Cardiac fibroblast (primary cell): ENCODE results near the gene AAGAB.

Experiments
- DNase-seq, 2 donors: peaks; one replicate each; pipeline versions ENCODE4 v3.0.0 to v3.0.0-alpha.2; 2010; ENCODE audit warnings: low read depth in 2 of 2
- H3K4me3 ChIP-seq, 2 donors: replicated peaks in 1 of 2; 1 replicate in 1 of 2; 2 replicates in 1 of 2; pipeline ENCODE4 v1.5.1; 2011; ENCODE audit warnings: low read depth in 2 of 2, low read length in 2 of 2, mild to moderate bottlenecking in 2 of 2, moderate library complexity in 1 of 2
- CTCF ChIP-seq: IDR thresholded peaks from one replicate; pipeline ENCODE4 v1.5.1; 2011; ENCODE audit warnings: low read depth, mild to moderate bottlenecking, low read length, inconsistent platforms

The AAGAB gene

GRCh38 chr15:67227846-67228245 lies 26.6 kb downstream of the AAGAB start:
- no peak for DNase-seq
- no peak overlapping the region for H3K4me3 ChIP-seq
- no peak for TF ChIP-seq CTCF

- DNase-seq, result no peak
- TF ChIP-seq CTCF, result no peak
- no peak overlapping the region for H3K4me3 ChIP-seq
Observed at GRCh38 chr15:67227431-67227830, 27.0 kb downstream of the AAGAB start.

DNA sequence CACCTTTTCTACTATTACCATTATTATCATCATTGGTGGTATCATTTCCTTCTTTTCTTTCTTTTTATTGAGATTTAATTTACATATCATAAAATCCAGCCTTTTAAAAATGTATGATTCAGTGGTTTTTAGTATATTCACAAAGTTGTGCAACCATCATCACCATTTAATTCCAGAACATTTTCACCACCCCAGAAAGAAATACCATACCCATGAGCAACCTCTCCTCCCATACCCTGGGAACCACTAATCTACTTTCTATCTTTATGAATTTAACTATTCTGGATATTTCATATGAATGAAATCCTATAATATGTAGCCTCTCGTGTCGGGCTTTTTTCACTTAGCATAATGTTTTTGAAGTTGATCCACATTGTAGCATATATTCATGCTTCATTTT lies 29.1 kb downstream of the AAGAB start:
- no peak overlapping the region for H3K4me3 ChIP-seq
- TF ChIP-seq CTCF, result no peak
- DNase-seq, result peak; percentile 63 to 86

- TF ChIP-seq CTCF, result no peak
- DNase-seq, result no peak
- H3K4me3 ChIP-seq, result no peak overlapping the region
Observed at GRCh38 chr15:67224889-67225288, 29.6 kb downstream of the AAGAB start.

DNA sequence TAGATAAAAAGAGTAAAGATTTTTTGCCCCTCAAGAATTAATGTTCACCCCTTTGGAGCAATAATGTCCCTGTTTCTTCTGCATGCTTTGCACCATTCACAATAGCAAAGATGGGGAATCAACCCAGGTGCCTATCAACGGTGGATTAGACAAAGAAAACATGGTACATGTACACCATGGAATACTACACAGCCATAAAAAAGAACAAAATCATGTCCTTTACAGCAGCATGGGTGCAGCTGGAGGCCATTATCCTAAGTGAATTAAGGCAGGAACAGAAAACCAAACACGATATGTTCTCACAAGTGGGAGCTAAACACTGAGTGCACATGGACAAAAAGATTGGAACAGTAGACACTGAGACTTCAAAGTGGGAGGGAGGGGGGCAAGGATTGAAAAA lies 35.2 kb downstream of the AAGAB start:
- no peak overlapping the region for H3K4me3 ChIP-seq
- TF ChIP-seq CTCF, result no peak
- no peak for DNase-seq

- no peak overlapping the region for H3K4me3 ChIP-seq
- no peak for DNase-seq
- no peak for TF ChIP-seq CTCF
Observed at GRCh38 chr15:67218428-67218827, 36.0 kb downstream of the AAGAB start.

DNA sequence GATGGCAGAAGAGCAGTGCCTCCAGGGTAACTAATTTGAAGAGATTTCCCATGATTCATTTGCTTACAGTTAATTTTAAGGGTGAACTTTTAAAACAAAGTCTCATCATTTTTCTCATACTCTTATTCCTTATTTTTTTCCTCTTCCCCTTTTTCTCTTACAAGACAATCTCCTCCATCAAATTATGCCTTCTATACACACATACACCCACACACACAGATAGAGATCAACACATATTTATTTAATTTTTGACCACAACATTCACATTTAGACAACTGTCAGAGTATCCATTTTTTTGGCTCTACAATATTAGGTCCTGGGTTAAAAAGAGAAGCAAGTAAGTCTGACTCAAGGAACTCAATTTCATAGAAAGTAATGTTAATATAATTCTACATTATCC lies 37.6 kb downstream of the AAGAB start:
- no peak for DNase-seq

More for the DNA sequence above, 37.6 kb downstream of the AAGAB start:
- no peak overlapping the region for H3K4me3 ChIP-seq
- TF ChIP-seq CTCF, result no peak
